Stimulated activated CD8-positive, alpha-beta memory T cell treated with anti-CD3 and anti-CD28 coated beads, Interleukin-7, amount 100 ng/mL, for 4 hours (primary cell): Measurements from ENCODE around the gene TMX2.

Experiments
- DNase-seq, 2 donors: peaks; one replicate each; pipeline ENCODE4 v3.0.0-alpha.2; 2020; ENCODE audit warnings: low read depth in 2 of 2

TMX2 gene

DNA sequence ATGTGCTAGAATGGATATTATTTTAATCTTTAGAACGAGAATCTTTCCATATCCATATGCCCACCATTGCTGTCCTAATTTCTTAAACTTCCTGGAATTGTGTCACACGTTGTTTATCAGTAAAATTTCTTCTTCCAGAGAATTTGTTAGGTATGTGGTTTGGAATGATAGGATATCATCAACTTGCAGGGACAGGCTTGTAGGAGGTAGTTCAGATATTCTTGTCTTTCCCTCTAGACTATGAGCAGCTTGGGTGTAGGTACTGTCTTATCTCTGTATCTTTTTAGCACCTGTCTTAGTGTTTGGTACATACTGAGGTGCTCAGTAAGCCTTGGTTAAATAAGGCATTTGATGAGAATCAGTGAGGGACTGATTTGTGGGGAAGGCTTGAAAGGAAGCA lies 52.6 kb downstream of the TMX2 start:
- no peak for DNase-seq

DNA sequence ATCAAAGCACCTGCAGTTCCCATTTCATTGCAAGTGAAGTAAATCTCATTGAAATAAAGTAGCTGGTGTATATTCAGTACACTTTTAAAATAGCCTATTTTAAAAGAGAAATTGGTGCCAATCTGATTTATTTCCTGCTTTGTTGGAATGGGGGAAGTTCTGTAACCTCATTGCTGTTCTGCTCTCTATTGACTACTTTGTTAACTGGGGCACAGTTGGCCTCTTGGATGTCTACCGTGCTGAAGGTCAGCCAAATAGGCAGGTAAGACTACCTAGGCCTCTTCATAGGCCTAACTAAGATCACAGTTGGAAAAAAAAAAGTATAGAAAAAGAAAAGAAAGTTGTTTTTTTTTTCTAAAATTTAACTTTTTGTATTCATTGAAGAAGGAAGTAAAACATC lies 58.4 kb downstream of the TMX2 start:
- DNase-seq: no peak

DNA sequence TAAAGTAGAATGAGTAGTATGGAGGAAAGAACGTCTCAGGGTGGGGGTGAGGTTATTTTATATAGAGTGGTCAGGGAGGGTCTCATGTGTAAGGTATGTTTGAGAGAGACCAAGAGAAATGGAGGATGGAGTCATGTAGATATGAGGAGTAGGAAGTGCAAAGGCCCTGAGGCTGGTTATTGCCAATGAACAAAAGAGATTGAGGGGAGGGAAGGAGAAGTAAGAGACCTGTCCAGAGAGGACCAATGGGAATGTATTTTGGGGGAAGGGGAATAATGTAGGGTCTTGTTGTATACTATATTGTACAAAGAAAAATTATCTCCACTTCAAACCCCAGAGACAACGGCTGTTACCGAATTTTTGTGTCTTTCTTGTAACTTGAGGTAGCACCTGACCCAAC lies 59.0 kb downstream of the TMX2 start:
- no peak for DNase-seq

DNA sequence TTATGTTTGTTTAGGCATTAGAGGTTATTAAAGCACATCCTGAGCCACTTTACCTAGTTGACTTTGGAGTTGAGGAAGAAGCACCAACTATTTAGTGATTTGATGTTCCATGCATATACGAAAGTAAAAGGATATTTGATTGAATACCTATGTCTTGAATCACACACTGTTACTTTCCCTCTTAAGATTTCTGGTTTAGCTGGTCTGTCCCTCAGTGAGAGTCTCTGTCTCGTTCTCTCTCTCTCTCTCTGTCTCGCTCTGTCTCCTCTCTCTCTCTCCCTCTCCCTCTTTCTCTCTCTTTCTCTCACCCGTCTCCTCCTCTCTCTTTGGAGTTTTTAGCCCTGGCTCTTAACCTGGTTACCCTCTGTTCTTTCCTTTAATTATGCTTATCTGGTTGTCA lies 60.2 kb downstream of the TMX2 start:
- no peak for DNase-seq

- no peak for DNase-seq
Measured at GRCh38 chr11:57773026-57773598, 60.7 kb downstream of the TMX2 start.

GRCh38 chr11:57775491-57775890 lies 63.1 kb downstream of the TMX2 start:
- no peak for DNase-seq

DNA sequence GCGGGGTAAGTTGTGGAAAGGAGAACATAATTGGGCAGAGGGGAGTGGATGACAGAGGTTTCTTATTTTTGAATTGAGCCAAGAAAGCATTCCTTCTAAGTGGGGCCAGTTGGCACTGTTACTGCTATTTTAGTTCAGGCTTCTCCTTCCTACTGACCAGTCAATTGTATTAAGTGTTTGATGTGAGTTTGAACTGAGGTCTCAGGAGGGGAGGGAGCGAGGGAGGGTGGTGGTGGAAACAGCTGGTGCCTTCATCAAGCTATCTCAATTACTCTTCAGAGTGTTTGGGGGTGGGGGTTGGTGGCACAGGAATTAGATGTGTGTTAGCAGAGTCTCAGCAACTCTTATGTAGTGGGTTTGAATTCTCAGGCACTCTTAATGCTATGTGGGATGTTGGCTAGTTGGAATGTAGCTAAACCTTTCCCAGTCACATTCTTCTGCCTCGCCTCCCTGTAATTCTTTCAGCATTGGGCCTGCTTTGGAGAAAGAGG lies 63.7 kb downstream of the TMX2 start:
- DNase-seq: no peak

DNA sequence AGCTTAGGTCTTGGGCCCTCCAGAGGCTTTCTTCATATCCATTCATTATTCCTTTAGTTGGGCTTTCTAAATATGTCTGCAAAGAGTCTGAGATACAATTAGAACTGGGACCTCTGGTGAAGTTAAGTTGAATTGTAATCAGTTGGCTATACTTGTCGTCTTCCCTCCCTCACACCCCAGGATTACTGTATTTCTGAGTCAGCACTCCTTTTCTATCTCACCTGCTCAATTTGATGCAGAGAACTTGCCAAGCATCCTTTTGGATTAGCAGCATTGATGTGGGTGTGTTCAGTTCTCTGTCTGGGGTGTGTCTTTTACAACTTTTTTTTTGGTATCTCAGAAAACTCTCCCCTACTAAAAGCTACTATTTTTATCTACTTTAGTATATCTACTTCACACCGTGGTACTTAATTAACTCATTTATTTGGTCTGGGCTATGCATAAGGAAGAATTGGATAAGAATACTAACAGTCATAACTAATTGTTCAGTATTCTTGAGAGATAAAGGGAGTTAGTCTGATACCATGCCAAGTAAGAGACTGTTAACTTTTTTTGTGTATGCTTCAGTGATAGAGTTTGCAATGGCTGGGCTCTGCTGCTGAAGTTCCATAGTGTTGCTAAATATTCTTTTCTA lies 64.3 kb downstream of the TMX2 start:
- no peak for DNase-seq

GRCh38 chr11:57777969-57778317 lies 65.5 kb downstream of the TMX2 start:
- DNase-seq: no peak

- no peak for DNase-seq
Measured at GRCh38 chr11:57778318-57779037, 66.1 kb downstream of the TMX2 start.

GRCh38 chr11:57779276-57779675 lies 66.9 kb downstream of the TMX2 start:
- DNase-seq: no peak

GRCh38 chr11:57781529-57781943 lies 69.1 kb downstream of the TMX2 start:
- no peak for DNase-seq

DNA sequence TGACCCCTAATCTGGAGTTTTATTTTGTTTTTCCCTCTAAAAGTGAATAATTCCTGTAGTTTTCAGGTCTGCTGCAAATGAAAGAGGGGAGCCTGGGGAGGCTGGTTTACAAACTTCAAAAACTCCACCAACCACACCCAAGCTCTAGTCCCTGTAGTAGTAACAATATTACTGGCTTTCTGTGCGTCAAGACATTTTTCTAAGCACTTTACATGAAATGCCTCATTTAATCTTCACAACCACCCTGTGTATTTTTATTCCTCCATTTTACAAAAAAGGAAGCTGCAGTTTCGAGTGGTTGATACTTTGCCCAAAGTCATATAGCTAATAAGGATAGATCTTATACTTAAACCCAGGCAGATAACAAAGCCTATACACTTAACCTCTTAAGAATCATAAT lies 72.7 kb downstream of the TMX2 start:
- no peak for DNase-seq

GRCh38 chr11:57786436-57786835 lies 74.0 kb downstream of the TMX2 start:
- DNase-seq: no peak

DNA sequence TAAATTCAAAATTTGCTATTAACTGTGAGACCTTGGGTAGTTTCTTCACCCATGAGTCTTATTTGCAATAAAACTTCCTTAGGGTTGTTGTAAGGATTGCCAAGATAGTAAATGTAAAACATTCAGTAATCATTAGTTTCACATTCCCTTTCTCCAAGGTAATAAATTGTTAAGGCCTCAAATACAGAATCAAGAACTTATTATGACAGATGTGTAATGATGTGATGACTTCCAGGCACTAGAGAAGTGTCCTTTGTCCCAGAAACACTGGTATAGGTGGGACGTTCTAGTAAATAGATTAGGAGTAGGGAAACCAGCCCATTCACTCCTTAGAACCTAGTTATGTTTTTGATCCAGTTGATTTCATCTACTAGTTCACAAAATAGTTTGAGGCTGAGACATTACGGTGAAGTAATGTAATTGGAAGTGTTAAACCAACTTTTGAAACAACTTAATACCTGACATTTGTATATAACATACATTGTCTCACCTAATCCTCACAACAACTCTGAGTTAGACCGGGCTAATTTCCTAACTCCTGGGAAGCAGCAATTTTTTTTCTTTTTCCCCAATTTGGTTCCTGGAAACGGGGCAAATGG lies 74.7 kb downstream of the TMX2 start:
- DNase-seq: no peak

GRCh38 chr11:57787920-57788702 lies 75.7 kb downstream of the TMX2 start:
- DNase-seq: no peak

DNA sequence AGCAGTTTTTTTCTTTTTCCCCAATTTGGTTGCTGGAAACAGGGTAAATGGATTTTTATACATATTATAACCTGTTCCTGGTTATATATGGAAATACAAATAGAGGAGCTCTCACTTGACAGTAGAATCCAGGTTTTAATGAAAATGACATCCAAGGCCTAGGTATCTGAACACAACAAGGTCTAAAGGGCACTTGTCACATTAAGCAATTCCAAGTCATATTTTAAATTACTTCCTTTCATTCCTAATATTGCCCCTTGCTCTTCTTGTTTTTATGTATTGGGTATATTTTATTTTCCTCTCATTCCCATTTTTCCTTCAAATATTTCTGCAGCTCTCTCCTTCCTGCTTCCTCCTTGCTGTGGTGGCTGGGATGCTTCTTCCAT lies 76.3 kb downstream of the TMX2 start:
- no peak for DNase-seq
